T-cell (primary cell): ENCODE measurements around the gene FBXO47. TPM values are rescaled to one million over a fixed set of nuclear protein-coding genes. Genes with fewer than 3 reads are reported as not detected.

Experiments
- ATAC-seq, 4 experiments: fragments of 200-7000 bp in 3 of 4; fragments of 150-1000 bp in 1 of 4; cut with Tn5 transposase; replicated peaks in 1 of 4; 1 replicate in 3 of 4; 2 replicates in 1 of 4; pipeline ENCODE4 v1.10.0; 2021; ENCODE audit warnings: moderate library complexity in 3 of 4, mild to moderate bottlenecking in 2 of 4, moderate number of reproducible peaks in 1 of 4
- CTCF ChIA-PET, 2 donors: fragments of 300-600 bp; sonication (Branson Sonifier 250); formaldehyde crosslinking; loops; one replicate each; lab custom pipeline; 2022; ENCODE audit warnings: antibody characterized with exemption in 2 of 2; lab: Charles Lee
- POLR2A ChIA-PET, 2 donors: fragments of 300-600 bp; sonication (Branson Sonifier 250); formaldehyde crosslinking; loops; one replicate each; lab custom pipeline; 2022; ENCODE audit warnings: antibody characterized with exemption in 2 of 2; lab: Charles Lee
- DNase-seq, 35 experiments: peaks; one replicate each; pipeline versions ENCODE4 v3.0.0 to v3.0.0-alpha.2; 2013 to 2023
- H3K27ac ChIP-seq: one replicate; pipeline ENCODE4 v1.5.1; 2013; ENCODE audit warnings: low read length
- H3K27me3 ChIP-seq, 2 experiments: replicated peaks in 1 of 2; 1 replicate in 1 of 2; 2 replicates in 1 of 2; pipeline versions ENCODE4 v1.6.1 to v1.7.0; 2013; ENCODE audit warnings: low read length in 1 of 2, mixed read lengths in 1 of 2; ENCODE audit not compliant: control insufficient read depth in 2 of 2, insufficient read depth in 2 of 2; ENCODE audit errors: extremely low read depth in 1 of 2
- H3K36me3 ChIP-seq, 2 donors: 1 replicate in 1 of 2; 2 replicates in 1 of 2; pipeline versions ENCODE4 v1.6.1 to v1.7.0; 2013; ENCODE audit warnings: low read length in 1 of 2; ENCODE audit not compliant: control insufficient read depth in 2 of 2, insufficient read depth in 1 of 2; ENCODE audit errors: extremely low read depth in 1 of 2
- H3K4me1 ChIP-seq, 2 experiments: 1 replicate in 1 of 2; 2 replicates in 1 of 2; pipeline versions ENCODE4 v1.6.1 to v1.7.0; 2013; ENCODE audit warnings: low read length in 2 of 2, mixed read lengths in 1 of 2; ENCODE audit not compliant: insufficient read depth in 2 of 2, control insufficient read depth in 1 of 2; ENCODE audit errors: extremely low read depth in 1 of 2
- H3K4me3 ChIP-seq, 2 donors: 1 replicate in 1 of 2; 2 replicates in 1 of 2; pipeline versions ENCODE4 v1.5.1 to v1.7.0; 2013; ENCODE audit warnings: mild to moderate bottlenecking in 2 of 2, low read length in 1 of 2, moderate library complexity in 1 of 2; ENCODE audit not compliant: control insufficient read depth in 1 of 2; ENCODE audit errors: extremely low read depth in 1 of 2
- H3K9me3 ChIP-seq: 2 replicates; pipeline ENCODE4 v1.7.0; 2013
- H3K27ac Mint-ChIP-seq, 2 donors: one replicate each; pipeline ENCODE4 v1.8.0; 2020 to 2021; ENCODE audit warnings: mild to moderate bottlenecking in 2 of 2, mixed read lengths in 2 of 2
- H3K27me3 Mint-ChIP-seq, 2 donors: one replicate each; pipeline ENCODE4 v1.8.0; 2021 to 2022; ENCODE audit warnings: mixed read lengths in 2 of 2
- H3K36me3 Mint-ChIP-seq: one replicate; pipeline ENCODE4 v1.8.0; 2021; ENCODE audit warnings: mixed read lengths
- H3K4me1 Mint-ChIP-seq, 3 donors: one replicate each; pipeline ENCODE4 v1.8.0; 2020 to 2022; ENCODE audit warnings: mixed read lengths in 3 of 3, mild to moderate bottlenecking in 1 of 3
- H3K4me3 Mint-ChIP-seq, 3 donors: one replicate each; pipeline ENCODE4 v1.8.0; 2020 to 2022; ENCODE audit warnings: mild to moderate bottlenecking in 3 of 3, mixed read lengths in 3 of 3, moderate library complexity in 3 of 3
- H3K9me3 Mint-ChIP-seq, 3 donors: one replicate each; pipeline ENCODE4 v1.8.0; 2020 to 2022; ENCODE audit warnings: mixed read lengths in 3 of 3
- WGBS: methylation state at CpG from one replicate; pipeline ENCODE4 v1.1.5; 2013; ENCODE audit warnings: missing lambda C conversion rate; ENCODE audit not compliant: insufficient coverage; 5-methylcytosine and 5-hydroxymethylcytosine counted together
- total RNA-seq, 35 experiments: library from RNA in 6 of 35; stranded (reverse) in 6 of 35; fragments of 120-200 nt in 1 of 35; gene quantifications; one replicate each; pipeline versions ENCODE4 v1.2.1 to v1.2.4 and lab custom pipeline; 2013 to 2026

Gene FBXO47
- total RNA-seq, 5 donors from 2014 or later (not counting 1 experiment from before 2014, with no cell fraction given): not detected

GRCh38 chr17:38970128-38970527, 2.9 kb upstream of the FBXO47 start:
- WGBS: 100% methylated on average over 1 of the region's 4 CpGs
- Histone ChIP-seq H3K9me3 (no peaks in the 10 kb centered on the region), H3K27ac (no peak overlapping the region), H3K4me3 (no peak overlapping the region), H3K36me3 (no peaks in the 10 kb centered on the region), H3K27me3 (no peaks in the 10 kb centered on the region), H3K4me1 (peaks cover 4 to 15% of the 10 kb centered on the region in 2 experiments)
- H3K27me3 Mint-ChIP-seq: no peaks in the 10 kb centered on the region
- H3K9me3 Mint-ChIP-seq: no peaks in the 10 kb centered on the region
- DNase-seq (no peak), ATAC-seq (no peak)
- peaks cover 15 to 16% (median 15%) of the 10 kb centered on the region in 3 donors for H3K4me1 Mint-ChIP-seq
- ChIA-PET POLR2A (no interaction called here), CTCF (interaction anchor here in 1 of 2 donors (2.0 kb wide), 1 partner anchor 13 kb away, joined by 6 read pairs; no protein-coding TSS in a partner anchor)
- no peak overlapping the region for H3K4me3 Mint-ChIP-seq
- H3K27ac Mint-ChIP-seq: no peak overlapping the region
- H3K36me3 Mint-ChIP-seq: no peaks in the 10 kb centered on the region

- ChIA-PET POLR2A (no interaction called here), CTCF (no interaction called here)
- Histone ChIP-seq H3K36me3 (no peaks in the 10 kb centered on the region), H3K9me3 (no peaks in the 10 kb centered on the region), H3K27me3 (no peaks in the 10 kb centered on the region), H3K27ac (no peak overlapping the region), H3K4me1 (peaks cover 4 to 15% of the 10 kb centered on the region in 2 experiments), H3K4me3 (no peak overlapping the region)
- no peaks in the 10 kb centered on the region for H3K27me3 Mint-ChIP-seq
- ATAC-seq (no peak), DNase-seq (no peak)
- H3K36me3 Mint-ChIP-seq: no peaks in the 10 kb centered on the region
- 100% methylated on average over 1 of the region's 4 CpGs for WGBS
- H3K4me1 Mint-ChIP-seq: peaks cover 15 to 16% (median 15%) of the 10 kb centered on the region in 3 donors
- peak overlapping the region in 1 of 2 donors; percentile 52 for H3K27ac Mint-ChIP-seq
- H3K9me3 Mint-ChIP-seq: no peaks in the 10 kb centered on the region
- H3K4me3 Mint-ChIP-seq: no peak overlapping the region
Measured at GRCh38 chr17:38969281-38969680, 2.1 kb upstream of the FBXO47 start.

GRCh38 chr17:38961413-38961812, 5.8 kb downstream of the FBXO47 start:
- DNase-seq: peak in 1 of 35 experiments; percentile 22
- no peak overlapping the region for H3K27ac ChIP-seq

GRCh38 chr17:38960402-38960801, 6.8 kb downstream of the FBXO47 start:
- Mint-ChIP-seq H3K27ac (peak overlapping the region; percentile 19 to 79), H3K36me3 (no peaks in the 10 kb centered on the region), H3K27me3 (no peaks in the 10 kb centered on the region), H3K9me3 (no peaks in the 10 kb centered on the region), H3K4me3 (peak overlapping the region in 2 of 3 donors; percentile 16 to 36), H3K4me1 (peaks cover 19 to 34% (median 31%) of the 10 kb centered on the region in 3 donors)
- DNase-seq (peak in 1 of 35 experiments; percentile 36), ATAC-seq (peak; percentile 48 to 84 (median 62))
- peak overlapping the region; percentile 19 for H3K27ac ChIP-seq
- no peaks in the 10 kb centered on the region for H3K27me3 ChIP-seq
- CTCF ChIA-PET: interaction anchor here in 1 of 2 donors (0.5 to 0.7 kb wide), 8 partner anchors 10 to 456 kb away, joined by 3 to 4 read pairs (median 3); partner anchors contain the start of genes PLXDC1 and RPL23
- peaks cover 13 to 25% of the 10 kb centered on the region in 2 experiments for H3K4me1 ChIP-seq
- WGBS: no CpG with 5 or more reads among the region's 5 CpGs
- no peaks in the 10 kb centered on the region for H3K36me3 ChIP-seq
- no peaks in the 10 kb centered on the region for H3K9me3 ChIP-seq
- POLR2A ChIA-PET: interaction anchor here in 1 of 2 donors (0.6 to 0.7 kb wide), 2 partner anchors 35 to 204 kb away, joined by 5 to 7 read pairs; no protein-coding TSS in a partner anchor
- no peak overlapping the region for H3K4me3 ChIP-seq

More at GRCh38 chr17:38961413-38961812, 5.8 kb downstream of the FBXO47 start:
- H3K27me3 ChIP-seq: no peaks in the 10 kb centered on the region
- peaks cover 13 to 25% of the 10 kb centered on the region in 2 experiments for H3K4me1 ChIP-seq
- H3K4me3 Mint-ChIP-seq: peak overlapping the region in 1 of 3 donors; percentile 15
- peak overlapping the region in 1 of 2 donors; percentile 25 for H3K27ac Mint-ChIP-seq
- H3K9me3 Mint-ChIP-seq: no peaks in the 10 kb centered on the region
- H3K36me3 ChIP-seq: no peaks in the 10 kb centered on the region
- no CpG with 5 or more reads among the region's 4 CpGs for WGBS
- ChIA-PET POLR2A (interaction anchor here in 1 of 2 donors (0.6 kb wide), 1 partner anchor 143 kb away, joined by 3 read pairs; no protein-coding TSS in a partner anchor), CTCF (no interaction called here)
- H3K9me3 ChIP-seq: no peaks in the 10 kb centered on the region
- no peaks in the 10 kb centered on the region for H3K36me3 Mint-ChIP-seq
- no peaks in the 10 kb centered on the region for H3K27me3 Mint-ChIP-seq
- ATAC-seq: peak in 1 of 4 experiments; percentile 27
- H3K4me1 Mint-ChIP-seq: peaks cover 19 to 34% (median 31%) of the 10 kb centered on the region in 3 donors
- H3K4me3 ChIP-seq: no peak overlapping the region

GRCh38 chr17:38959508-38959907, 7.7 kb downstream of the FBXO47 start:
- Histone ChIP-seq H3K27me3 (no peaks in the 10 kb centered on the region), H3K4me3 (peak overlapping the region in 1 of 2 donors; percentile 15), H3K27ac (peak overlapping the region; percentile 19), H3K9me3 (no peaks in the 10 kb centered on the region), H3K36me3 (no peaks in the 10 kb centered on the region), H3K4me1 (peaks cover 13 to 25% of the 10 kb centered on the region in 2 experiments)
- no peak for DNase-seq
- ChIA-PET POLR2A (no interaction called here), CTCF (interaction anchor here in 1 of 2 donors (0.7 kb wide), 1 partner anchor 220 kb away, joined by 8 read pairs; no protein-coding TSS in a partner anchor)
- Mint-ChIP-seq H3K4me3 (no peak overlapping the region), H3K36me3 (no peaks in the 10 kb centered on the region), H3K27ac (peak overlapping the region in 1 of 2 donors; percentile 74), H3K4me1 (peaks cover 19 to 34% (median 31%) of the 10 kb centered on the region in 3 donors), H3K27me3 (no peaks in the 10 kb centered on the region), H3K9me3 (no peaks in the 10 kb centered on the region)
- no CpG with 5 or more reads among the region's 3 CpGs for WGBS
- ATAC-seq: no peak

DNA sequence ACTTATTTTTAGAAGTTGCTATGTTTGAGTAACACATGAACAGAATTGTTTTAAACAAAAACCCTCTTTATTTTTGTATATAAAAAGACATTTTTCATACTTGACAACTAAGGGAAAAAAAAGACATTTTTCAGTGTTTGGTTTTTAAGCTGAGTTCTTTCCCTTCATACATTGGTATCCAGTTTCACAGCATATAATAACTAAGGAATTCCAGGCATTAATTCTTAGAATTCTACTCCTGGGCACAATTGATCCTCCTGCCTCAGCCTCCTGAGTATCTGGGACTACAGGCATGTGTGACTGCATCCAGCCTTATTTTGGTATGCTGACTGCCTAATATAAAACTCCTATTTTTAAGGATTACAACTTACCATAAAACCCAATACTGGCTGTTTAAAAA, 8.4 kb downstream of the FBXO47 start:
- Histone ChIP-seq H3K27ac (no peak overlapping the region), H3K27me3 (no peaks in the 10 kb centered on the region), H3K4me1 (peaks cover 13 to 25% of the 10 kb centered on the region in 2 experiments), H3K4me3 (no peak overlapping the region), H3K36me3 (no peaks in the 10 kb centered on the region), H3K9me3 (no peaks in the 10 kb centered on the region)
- peak overlapping the region in 1 of 2 donors; percentile 74 for H3K27ac Mint-ChIP-seq
- no peaks in the 10 kb centered on the region for H3K9me3 Mint-ChIP-seq
- no peaks in the 10 kb centered on the region for H3K36me3 Mint-ChIP-seq
- ATAC-seq (no peak), DNase-seq (no peak)
- no peak overlapping the region for H3K4me3 Mint-ChIP-seq
- POLR2A ChIA-PET: interaction anchor here (0.6 to 0.7 kb wide), 3 partner anchors 40 to 253 kb away, joined by 3 to 6 read pairs (median 4); no protein-coding TSS in a partner anchor
- peaks cover 19 to 34% (median 31%) of the 10 kb centered on the region in 3 donors for H3K4me1 Mint-ChIP-seq
- CTCF ChIA-PET: interaction anchor here in 1 of 2 donors (0.7 kb wide), 1 partner anchor 221 kb away, joined by 8 read pairs; no protein-coding TSS in a partner anchor
- H3K27me3 Mint-ChIP-seq: no peaks in the 10 kb centered on the region
